Stimulated activated CD4-positive, alpha-beta T cell treated with anti-CD3 and anti-CD28 coated beads, Interleukin-1b, Interleukin-23, amount 100 ng/mL, for 1 hour (primary cell): ENCODE results near the gene CORO6.
A peak's percentile ranks its signal among the peaks of the same experiment; 100 is the strongest.

Source experiments
- DNase-seq, 2 donors: peaks; one replicate each; pipeline ENCODE4 v3.0.0-alpha.2; 2020; ENCODE audit warnings: low read depth in 2 of 2

The CORO6 gene

DNA sequence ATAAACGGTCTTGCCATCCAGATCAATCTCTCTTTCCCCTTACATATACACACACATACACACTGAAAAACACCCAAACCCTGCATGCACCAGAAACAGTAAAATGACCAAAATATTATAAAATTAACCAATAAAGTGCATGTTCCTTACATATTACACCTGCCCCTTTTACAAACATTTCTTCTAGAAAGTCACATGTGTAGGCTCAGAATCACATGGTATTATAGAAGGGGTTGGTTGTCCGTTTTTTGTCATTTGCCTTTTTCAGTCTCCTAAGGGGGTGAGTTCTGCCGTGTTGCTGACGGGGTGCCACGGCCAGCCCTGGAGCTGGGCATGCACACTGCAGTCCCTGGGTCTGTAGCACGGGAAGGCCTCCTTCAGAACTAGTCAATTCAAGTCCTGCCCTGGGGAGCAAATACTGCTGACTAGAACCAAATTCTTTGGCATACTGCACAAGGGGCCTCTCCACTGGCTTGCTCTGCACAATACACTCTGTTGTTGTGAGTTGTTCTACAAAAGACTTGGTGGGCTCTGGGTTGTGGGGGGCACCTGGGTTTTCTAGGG lies 8.0 kb upstream of the CORO6 start:
- no peak for DNase-seq

DNA sequence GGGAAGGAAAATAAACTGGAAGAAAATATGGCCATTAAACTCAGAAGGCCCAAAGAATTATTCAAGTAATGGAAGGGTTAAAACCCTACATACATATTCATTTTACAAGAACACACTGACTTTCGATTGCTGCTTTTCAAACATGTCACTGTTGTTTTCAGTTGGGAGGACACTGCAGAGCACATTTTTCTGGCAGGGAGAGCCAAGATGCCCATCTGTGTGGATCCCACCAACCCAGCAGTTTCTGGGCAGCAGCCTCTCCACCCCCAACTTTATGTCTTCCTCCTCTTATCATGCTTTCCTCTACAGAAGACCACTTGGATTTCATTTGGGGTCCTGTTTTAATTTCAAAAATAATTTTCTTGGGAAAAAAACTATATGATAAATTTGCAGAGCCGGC lies 7.1 kb upstream of the CORO6 start:
- no peak for DNase-seq

DNA sequence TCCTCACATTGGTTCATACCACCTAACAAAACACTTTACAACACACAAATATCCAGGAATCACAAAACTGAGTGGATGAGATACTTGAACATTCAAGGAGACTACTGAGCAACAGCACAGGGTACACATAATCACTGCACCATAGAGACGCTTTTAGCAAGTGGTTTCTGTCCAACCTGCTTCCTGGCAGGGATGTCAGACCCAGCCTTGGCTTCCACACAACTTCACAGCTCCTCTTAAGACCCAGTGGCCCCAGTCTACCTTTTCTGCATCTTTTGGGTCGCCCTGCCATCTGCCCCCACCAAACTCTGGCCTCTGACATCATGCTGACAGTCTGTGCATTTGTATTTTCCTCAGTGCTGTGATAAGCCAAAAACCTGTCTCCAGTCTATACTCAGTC lies 5.9 kb upstream of the CORO6 start:
- no peak for DNase-seq

- no peak for DNase-seq
Measured at GRCh38 chr17:29627951-29628350, 5.2 kb upstream of the CORO6 start.

DNA sequence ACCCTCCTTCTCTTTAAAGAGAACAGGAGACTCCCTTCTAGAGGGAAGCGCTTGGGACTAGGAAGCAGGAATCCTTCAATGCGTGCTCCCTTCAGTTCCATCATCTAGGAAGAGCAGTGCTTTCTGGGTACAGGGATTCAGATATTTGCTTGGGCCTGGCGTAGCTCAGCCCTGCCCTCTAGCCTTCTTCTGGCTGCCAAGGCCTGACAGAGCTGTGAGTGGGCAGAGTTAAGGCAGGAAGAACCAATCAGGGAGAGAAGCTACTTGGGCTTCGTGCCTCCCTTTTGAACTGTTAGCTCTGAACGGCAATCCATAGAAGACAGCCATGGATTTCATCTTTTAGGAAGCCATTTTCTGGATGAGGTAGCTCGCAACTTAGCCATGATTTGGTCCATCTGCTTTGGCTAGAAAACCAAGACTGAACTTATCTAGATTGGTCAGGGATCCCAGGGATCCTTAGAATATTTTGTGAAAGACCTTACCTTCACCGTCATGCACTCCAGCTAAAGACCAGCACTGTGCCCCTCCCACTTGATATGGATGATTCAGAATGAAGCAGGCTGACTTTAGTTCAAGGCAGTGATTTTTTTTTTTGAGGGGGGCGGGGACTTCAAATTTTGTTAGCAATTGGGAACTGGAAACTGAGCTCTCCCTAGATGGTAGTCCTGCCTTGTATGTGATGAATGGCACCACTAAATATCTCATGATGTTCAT lies 2.5 kb upstream of the CORO6 start:
- DNase-seq = no peak

- DNase-seq = no peak
Measured at GRCh38 chr17:29624586-29624985, 1.9 kb upstream of the CORO6 start.

DNA sequence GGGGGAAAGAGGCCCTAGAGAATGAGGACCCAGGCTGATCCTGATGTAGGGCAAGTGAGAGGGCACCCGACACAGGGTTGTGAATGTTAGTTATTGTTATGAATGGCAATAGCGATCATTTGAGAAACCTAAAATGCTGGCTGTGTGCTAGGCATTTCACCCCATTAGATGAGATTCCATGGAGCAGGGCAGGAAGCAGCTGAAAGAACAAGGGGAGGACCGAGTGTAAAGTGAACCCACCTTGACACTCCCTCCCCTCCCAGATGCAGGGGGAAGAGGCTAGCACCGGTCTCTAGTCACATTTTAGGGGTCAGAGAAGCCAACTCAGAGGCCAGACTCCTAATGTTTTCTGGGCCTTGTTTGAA lies 553 bp upstream of the CORO6 start:
- DNase-seq = no peak

DNA sequence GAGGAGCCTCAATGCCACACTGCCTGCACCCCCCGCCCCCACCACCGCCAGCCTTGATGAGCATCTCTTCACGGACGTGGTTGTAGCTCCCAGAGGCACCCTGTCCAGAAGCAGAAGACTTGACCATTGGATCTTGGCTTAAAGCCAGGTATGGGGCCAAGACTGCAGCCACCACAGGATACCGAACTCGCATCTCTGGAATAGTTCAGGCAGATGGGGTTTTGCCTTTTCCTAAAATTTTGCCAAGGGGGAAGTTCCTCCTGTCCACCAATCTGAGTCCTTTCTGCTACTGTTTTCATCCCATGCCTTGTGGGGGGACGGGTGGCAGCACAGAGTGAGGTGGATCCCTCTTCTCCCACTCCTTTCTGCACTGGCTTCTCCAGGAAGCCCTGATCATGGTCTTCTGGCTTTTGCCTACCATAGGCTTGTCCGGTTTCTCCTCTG lies 939 bp downstream of the CORO6 start:
- DNase-seq = no peak

DNA sequence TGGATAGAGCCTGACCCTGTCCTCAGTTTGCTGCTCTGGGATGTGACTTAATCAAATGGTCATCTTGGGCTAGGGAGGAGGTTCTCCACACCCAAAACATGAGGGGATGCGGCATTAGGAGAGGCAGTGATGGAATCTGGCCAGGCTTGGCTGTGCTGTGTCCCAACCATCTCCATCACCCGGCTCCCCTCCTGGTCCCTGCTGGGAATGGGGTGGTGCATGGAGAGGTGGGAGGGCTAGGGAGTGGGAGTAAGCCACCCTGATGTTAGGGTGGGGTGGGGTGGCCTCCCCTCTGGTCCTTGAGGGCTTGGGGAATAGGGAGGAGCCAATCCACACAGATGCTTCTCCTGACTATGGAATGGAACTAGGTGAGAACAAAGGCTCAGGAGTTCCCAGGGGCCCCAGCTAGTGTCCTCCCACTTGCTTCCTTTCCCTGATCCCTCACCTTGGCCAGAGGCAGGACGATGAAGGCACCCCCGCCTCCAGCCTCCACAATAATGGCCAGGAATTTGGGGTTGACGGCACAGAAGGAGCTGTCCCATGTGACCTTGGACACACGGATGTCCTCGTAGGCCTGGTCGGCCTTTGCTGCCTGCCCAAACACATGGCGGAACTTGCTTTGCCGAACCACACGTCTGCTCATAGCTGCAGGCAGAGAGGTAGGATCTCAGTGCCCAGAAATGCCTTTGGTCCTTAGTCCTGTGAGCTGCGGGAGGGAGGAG lies 1.8 kb downstream of the CORO6 start:
- no peak for DNase-seq

GRCh38 chr17:29620271-29620670 lies 2.4 kb downstream of the CORO6 start:
- no peak for DNase-seq

- DNase-seq = no peak
Measured at GRCh38 chr17:29619251-29619650, 3.5 kb downstream of the CORO6 start.

- DNase-seq = no peak
Measured at GRCh38 chr17:29618272-29619065, 4.2 kb downstream of the CORO6 start.

DNA sequence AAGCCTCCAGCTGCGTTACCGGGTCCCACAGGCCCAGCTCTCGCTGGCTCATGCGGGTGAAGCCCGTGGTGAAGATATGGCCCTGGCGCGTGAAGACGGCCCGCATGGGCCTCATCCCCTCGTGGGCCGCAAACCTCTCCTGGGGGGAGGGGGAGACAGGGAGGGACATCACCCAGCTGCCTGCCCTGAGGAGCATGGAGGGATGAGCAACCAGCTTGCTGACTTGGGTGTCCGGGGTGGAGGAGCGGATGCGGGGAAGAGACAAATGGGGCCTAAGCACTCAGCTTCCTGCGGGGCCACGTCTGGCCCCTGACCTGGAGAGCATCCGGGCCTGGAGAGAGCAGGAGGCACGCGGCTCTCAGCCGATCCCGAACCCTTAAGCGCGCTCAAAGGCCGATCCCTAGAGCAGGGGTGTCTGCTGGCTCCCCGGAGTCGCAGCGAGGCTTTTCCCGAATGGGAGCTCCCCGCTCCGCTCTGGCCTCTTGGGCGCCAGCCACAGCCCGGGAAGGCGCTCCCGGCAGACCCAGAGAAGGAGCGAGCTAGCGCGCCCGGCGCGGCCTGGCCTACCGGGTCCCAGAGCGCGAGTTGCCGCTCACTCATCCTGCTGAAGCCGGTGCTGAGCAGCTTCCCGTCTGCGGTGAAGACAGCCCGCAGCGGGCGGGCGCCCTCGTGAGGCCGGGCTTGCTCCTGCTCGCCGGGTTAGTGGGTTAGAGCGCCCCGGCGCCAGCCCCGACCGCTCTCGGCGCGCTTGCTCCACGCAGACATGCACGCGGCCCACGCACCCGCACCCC lies 5.0 kb downstream of the CORO6 start:
- DNase-seq = peak; percentile 67 to 79

DNA sequence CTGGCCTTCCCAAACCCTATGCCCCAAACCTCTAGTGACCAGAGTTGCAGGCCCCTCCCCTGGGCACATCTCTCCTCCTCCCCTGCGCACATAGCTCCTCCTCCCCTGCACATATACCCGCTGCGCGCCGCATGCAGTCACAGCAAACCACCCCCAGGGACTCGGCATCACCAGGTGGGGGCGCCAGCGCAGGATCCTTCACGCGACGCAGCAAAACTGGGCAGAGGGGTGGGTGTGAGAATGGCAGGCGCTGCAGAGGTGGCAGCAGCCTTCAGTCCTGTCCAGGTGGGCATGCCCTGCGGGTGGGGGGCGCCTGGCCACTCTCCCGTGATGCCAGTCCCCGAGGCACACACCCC lies 5.6 kb downstream of the CORO6 start:
- DNase-seq = peak; percentile 67 to 85

- DNase-seq = no peak
Measured at GRCh38 chr17:29616300-29617048, 6.2 kb downstream of the CORO6 start.

DNA sequence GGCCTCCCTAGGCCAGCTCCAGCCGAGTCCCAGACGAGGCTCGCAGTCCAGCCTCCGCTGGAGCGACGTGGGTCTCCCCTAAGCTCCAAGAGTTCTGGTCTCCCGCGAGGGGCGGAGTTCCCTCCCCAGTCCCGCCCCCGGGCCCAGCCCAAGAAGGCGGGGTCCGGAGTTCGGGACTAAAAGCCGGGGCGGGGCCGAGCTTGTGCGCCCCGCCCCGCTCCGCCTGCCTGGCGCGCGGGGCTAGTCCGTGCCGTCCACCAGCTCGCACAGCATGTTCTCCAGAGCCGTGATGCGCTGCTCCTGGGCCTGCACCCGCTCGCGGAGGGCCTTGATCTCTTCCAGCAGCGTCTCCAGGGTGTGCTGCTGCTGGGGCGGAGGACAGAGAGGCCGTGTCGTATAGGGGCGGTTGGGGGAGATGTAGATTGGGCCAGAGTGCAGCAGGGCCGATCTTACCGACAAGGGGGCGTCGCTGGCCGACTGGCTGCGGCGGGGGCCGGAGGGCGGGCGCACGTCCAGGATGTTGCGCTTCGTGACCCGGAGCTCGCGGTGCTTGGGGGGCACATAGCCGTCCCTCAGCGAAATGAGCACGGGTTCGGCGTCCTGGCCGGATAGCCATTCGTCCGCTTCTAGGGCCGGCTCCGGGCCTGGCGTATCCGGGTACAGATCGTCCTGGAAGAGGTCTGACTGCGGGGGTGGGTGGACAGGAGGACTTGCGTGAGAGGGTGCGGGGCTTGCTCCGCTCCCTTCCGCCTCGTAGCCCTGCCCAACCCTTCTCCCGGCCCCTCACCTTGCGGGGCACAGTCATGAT lies 7.0 kb downstream of the CORO6 start:
- peak; percentile 67 to 82 for DNase-seq

- peak in 1 of 2 donors; percentile 42 for DNase-seq
Measured at GRCh38 chr17:29615048-29615385, 7.7 kb downstream of the CORO6 start.

DNA sequence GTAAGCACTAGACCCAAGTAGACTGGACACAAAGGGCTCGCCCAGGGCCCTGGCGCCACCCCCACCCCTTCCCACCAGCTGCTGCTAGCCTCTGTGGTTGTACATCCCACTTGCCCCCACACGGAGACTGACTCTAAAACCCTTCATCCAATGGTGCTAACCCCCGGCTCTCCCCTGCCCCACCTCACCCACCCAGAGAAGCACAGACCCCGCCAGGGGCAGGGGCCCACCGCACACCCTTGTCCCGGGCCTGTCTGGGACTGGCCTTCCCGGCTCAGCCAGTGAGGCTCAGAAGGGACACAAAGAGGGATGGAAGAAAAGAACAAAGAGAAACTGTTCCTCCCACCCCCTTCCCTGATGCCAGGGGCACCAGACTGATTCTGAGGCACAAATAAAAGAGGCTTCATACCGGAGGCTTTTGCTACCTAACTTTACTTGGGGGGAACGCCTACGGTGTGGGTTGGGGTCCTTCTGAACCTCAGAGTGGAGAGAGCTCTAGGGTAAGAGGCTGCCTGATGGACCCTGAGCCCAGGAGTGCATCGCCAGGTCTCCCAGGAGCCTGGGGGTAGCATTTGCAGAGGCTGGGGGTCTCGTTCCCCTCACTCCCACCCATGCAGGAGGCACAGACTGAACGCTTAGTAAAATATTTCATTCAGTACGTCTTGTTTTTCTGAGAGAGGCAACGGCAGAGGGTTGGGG lies 8.2 kb downstream of the CORO6 start:
- no peak for DNase-seq

DNA sequence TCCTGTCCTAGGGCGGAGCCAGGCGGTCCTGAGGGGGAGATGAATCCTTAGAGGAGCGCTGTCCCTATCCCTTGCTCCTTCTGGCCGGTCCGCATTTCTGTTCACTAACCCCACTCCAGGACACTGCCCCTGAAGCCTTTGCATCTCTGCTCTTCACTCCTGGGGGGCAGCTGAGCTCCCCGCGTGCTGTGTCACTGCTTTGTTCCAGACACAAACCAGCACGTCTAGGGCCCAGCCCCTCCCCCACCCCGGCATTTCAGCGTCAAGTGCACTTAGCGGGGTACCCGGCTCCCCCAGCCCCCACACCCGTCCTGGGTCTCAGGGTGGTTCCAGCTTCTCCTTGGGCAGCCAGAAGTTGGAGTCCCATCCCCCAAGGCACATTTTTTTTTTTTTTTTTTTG lies 8.9 kb downstream of the CORO6 start:
- no peak for DNase-seq
